CD4-positive, alpha-beta T cell (primary cell): ENCODE measurements around the gene FLYWCH1. TPM values are rescaled to one million over a fixed set of nuclear protein-coding genes. Genes with fewer than 3 reads are reported as not detected.
A peak's percentile ranks its signal among the peaks of the same experiment; 100 is the strongest.

Source experiments
- ATAC-seq: fragments of 200-7000 bp; cut with Tn5 transposase; one replicate; pipeline ENCODE4 v1.10.0; 2022; ENCODE audit warnings: mild to moderate bottlenecking; ENCODE audit not compliant: poor library complexity
- CTCF ChIA-PET: fragments of 350-600 bp; sonication (Branson Sonifier 250); formaldehyde crosslinking; loops from one replicate; lab custom pipeline; 2021; ENCODE audit warnings: antibody characterized with exemption, inconsistent platforms; lab: Charles Lee
- POLR2A ChIA-PET: fragments of 350-600 bp; sonication (Branson Sonifier 250); formaldehyde crosslinking; loops from one replicate; lab custom pipeline; 2021; ENCODE audit warnings: antibody characterized with exemption, inconsistent platforms; lab: Charles Lee
- DNase-seq, 14 experiments: peaks; one replicate each; pipeline ENCODE4 v3.0.0-alpha.2; 2013 to 2020; ENCODE audit warnings: mixed read lengths in 2 of 14
- H3K27ac ChIP-seq, 2 donors: one replicate each; pipeline versions ENCODE4 v1.5.1 to v1.7.0; 2013; ENCODE audit warnings: low read length in 2 of 2, low read depth in 1 of 2, mild to moderate bottlenecking in 1 of 2
- H3K27me3 ChIP-seq, 2 experiments: 1 replicate in 1 of 2; 2 replicates in 1 of 2; pipeline versions ENCODE4 v1.6.1 to v1.7.0; 2013; ENCODE audit warnings: low read length in 2 of 2, control low read depth in 1 of 2, mild to moderate bottlenecking in 1 of 2, moderate library complexity in 1 of 2; ENCODE audit not compliant: insufficient read depth in 2 of 2, control insufficient read depth in 1 of 2
- H3K36me3 ChIP-seq: one replicate; pipeline ENCODE4 v1.6.1; 2013; ENCODE audit warnings: low read length, control low read depth; ENCODE audit not compliant: insufficient read depth
- H3K4me1 ChIP-seq: one replicate; pipeline ENCODE4 v1.6.1; 2013; ENCODE audit warnings: low read length, control low read depth; ENCODE audit not compliant: insufficient read depth
- H3K4me3 ChIP-seq: one replicate; pipeline ENCODE4 v1.5.1; 2013; ENCODE audit warnings: mild to moderate bottlenecking, low read length, moderate library complexity
- H3K9me3 ChIP-seq, 2 experiments: 1 replicate in 1 of 2; 2 replicates in 1 of 2; pipeline versions ENCODE4 v1.6.1 to v1.7.0; 2013; ENCODE audit warnings: low read length in 2 of 2, mild to moderate bottlenecking in 2 of 2, control low read depth in 1 of 2, moderate library complexity in 1 of 2; ENCODE audit not compliant: control insufficient read depth in 1 of 2, insufficient read depth in 1 of 2
- H3K27ac Mint-ChIP-seq: one replicate; pipeline ENCODE4 v1.8.0; 2020; ENCODE audit warnings: mixed read lengths
- H3K27me3 Mint-ChIP-seq: one replicate; pipeline ENCODE4 v1.8.0; 2021; ENCODE audit warnings: mixed read lengths
- H3K36me3 Mint-ChIP-seq: one replicate; pipeline ENCODE4 v1.8.0; 2021; ENCODE audit warnings: low read depth, mixed read lengths
- H3K4me1 Mint-ChIP-seq: one replicate; pipeline ENCODE4 v1.8.0; 2021; ENCODE audit warnings: low read depth, mixed read lengths
- H3K4me3 Mint-ChIP-seq: one replicate; pipeline ENCODE4 v1.8.0; 2020; ENCODE audit warnings: mild to moderate bottlenecking, mixed read lengths
- H3K9me3 Mint-ChIP-seq: one replicate; pipeline ENCODE4 v1.8.0; 2020; ENCODE audit warnings: mixed read lengths
- intact Hi-C, 2 experiments: fragments of 100-400 bp; cut with DNase I in 1 of 2; cut with micrococcal nuclease in 1 of 2; formaldehyde crosslinking; loops; one replicate each; pipeline versions ENCODE4 v1.15.1 to v1.9.0; 2023 to 2025; cut with DNase I, micrococcal nuclease
- total RNA-seq, 174 experiments: library from RNA in 2 of 174; stranded (reverse) in 2 of 174; gene quantifications; one replicate each; pipeline ENCODE4 v1.2.3 and lab custom pipeline; 2021 to 2026
- TF ChIP-seq, protein P1 (sequence below): fragments of 200-600 bp; IDR thresholded peaks from one replicate; pipeline ENCODE4 v1.8.0; 2022; ENCODE audit warnings: antibody characterized with exemption, mild to moderate bottlenecking

Gene FLYWCH1
- total RNA-seq, 2 experiments from 2014 or later, result 84.8 to 97.0 TPM

DNA sequence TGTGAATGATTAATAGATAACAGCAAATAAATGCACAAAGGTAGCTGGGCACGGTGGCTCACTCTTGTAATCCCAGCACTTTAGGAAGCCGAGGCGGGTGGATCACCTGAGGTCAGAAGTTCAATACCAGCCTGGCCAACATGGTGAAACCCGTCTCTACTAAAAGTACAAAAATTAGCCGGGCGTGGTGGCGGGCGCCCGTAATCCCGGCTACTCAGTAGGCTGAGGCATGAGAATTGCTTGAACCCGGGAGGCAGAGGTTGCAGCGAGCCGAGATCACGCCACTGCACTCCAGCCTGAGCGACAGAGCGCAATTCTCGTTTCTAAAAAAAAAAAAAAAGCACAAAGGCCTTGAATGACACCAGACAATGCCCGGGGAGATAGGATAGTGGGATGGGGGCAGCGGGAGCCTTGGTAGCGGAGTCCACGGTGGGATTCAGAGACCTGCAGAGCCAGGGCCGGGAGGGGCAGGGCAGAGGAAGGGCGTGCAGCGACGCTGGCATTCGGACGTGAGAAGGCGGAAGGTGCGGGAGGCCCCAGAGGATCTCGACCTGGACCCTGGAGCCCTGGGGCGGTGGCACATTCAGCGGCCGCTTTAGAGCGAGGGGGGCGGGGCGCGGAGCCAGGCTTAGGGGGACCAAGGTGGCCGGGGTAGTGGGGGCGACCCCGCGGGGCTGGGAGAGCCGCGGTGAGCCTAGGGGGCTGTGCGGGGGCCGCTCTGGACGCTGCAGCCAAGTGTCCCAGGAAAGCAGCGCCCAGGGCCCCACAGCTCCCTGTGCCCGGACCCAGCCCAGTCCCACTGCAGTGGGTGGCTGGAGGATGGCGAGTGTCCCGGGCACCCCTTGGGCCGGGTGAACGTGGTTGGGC, 29.7 kb upstream of the FLYWCH1 start:
- Mint-ChIP-seq H3K27me3 (no peaks in the 10 kb centered on the region), H3K4me1 (peaks cover 13% of the 10 kb centered on the region), H3K9me3 (no peaks in the 10 kb centered on the region), H3K4me3 (peak overlapping the region; percentile 93), H3K27ac (peak overlapping the region; percentile 99), H3K36me3 (peaks cover 4% of the 10 kb centered on the region)
- TF ChIP-seq, protein P1, sequence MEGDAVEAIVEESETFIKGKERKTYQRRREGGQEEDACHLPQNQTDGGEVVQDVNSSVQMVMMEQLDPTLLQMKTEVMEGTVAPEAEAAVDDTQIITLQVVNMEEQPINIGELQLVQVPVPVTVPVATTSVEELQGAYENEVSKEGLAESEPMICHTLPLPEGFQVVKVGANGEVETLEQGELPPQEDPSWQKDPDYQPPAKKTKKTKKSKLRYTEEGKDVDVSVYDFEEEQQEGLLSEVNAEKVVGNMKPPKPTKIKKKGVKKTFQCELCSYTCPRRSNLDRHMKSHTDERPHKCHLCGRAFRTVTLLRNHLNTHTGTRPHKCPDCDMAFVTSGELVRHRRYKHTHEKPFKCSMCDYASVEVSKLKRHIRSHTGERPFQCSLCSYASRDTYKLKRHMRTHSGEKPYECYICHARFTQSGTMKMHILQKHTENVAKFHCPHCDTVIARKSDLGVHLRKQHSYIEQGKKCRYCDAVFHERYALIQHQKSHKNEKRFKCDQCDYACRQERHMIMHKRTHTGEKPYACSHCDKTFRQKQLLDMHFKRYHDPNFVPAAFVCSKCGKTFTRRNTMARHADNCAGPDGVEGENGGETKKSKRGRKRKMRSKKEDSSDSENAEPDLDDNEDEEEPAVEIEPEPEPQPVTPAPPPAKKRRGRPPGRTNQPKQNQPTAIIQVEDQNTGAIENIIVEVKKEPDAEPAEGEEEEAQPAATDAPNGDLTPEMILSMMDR, result no peak
- ChIA-PET CTCF (interaction anchor here (1.0 to 2.9 kb wide), 5 partner anchors 7 to 45 kb away, joined by 4 to 19 read pairs (median 6); no protein-coding TSS in a partner anchor), POLR2A (interaction anchor here (0.6 to 3.8 kb wide), 15 partner anchors 7 to 918 kb away, joined by 3 to 60 read pairs (median 6); partner anchors contain the start of genes ABCA3, ELOB, FLYWCH1 and KCTD5)
- Histone ChIP-seq H3K27ac (peak overlapping the region; percentile 89 to 93), H3K36me3 (no peaks in the 10 kb centered on the region), H3K4me3 (peak overlapping the region; percentile 75), H3K4me1 (peaks cover 16% of the 10 kb centered on the region), H3K9me3 (peaks cover 0 to 4% of the 10 kb centered on the region in 2 experiments), H3K27me3 (no peaks in the 10 kb centered on the region)
- intact Hi-C loops, result loop anchor here (2.0 to 5.0 kb wide), 3 partner anchors 13 to 35 kb away; no protein-coding TSS in a partner anchor
- DNase-seq (peak in 10 of 14 experiments; percentile 7 to 70 (median 34)), ATAC-seq (no peak)

DNA sequence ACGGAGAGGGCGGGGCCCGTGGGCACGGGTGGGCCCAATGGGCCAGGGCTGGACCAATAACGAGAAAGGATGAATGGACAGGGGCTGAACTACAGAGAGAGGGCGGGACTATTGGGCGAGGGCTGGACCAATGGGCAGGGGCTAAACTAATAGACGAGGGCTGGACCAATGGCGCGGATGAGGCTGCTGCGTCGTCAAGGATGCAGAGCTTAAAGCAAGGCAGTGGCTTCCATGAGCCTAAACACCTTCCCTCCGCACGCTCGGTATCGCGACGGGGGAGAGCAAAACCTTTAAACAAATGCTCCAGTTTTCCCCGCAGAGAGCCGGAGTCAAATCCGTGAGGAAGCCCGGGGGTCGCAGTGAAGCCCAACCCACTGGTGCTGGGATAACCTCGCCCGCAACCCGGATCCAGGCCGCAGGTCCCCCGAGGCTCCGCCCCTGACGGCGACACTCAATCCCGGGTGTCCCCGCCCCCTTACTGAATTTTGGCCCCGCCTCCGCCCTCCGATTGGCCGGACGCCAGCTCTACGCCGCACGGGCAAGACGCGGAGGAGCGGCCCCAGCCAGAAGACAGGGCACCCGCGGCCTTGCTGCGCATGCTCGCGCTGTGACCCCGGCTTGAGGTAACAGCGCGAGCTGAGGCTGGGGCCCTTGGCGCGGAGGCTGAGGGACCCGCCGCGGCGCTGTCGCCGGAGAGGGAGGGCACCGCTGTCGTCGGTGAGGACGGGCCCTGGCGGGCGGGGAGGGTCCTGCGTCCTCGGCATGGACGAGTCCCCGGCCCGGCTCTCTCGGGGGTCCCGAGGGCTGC, 28.9 kb upstream of the FLYWCH1 start, which contains the start of gene FLYWCH2:
Gene FLYWCH2 (plus strand): TSS at position 566 of the 808 bp plus-strand sequence. CDS start 13,235 bp downstream, outside the sequence.
- intact Hi-C loops, result loop anchor here (2.0 to 5.0 kb wide), 3 partner anchors 14 to 34 kb away; no protein-coding TSS in a partner anchor
- peak within 1 kb of the TSS; percentile 93 for H3K4me3 Mint-ChIP-seq
- ChIA-PET POLR2A (interaction anchor here (0.6 to 3.8 kb wide), 26 partner anchors 8 to 1212 kb away, joined by 3 to 60 read pairs (median 4); partner anchors contain the start of genes ELOB, FLYWCH1, KCTD5 and PGP), CTCF (interaction anchor here (0.8 to 2.9 kb wide), 7 partner anchors 8 to 145 kb away, joined by 3 to 19 read pairs (median 5); no protein-coding TSS in a partner anchor)
- H3K36me3 Mint-ChIP-seq, result peaks cover 4% of the 10 kb centered on the region
- H3K9me3 ChIP-seq, result peaks cover 0 to 4% of the 10 kb centered on the region in 2 experiments
- no peaks in the 10 kb centered on the region for H3K27me3 Mint-ChIP-seq
- H3K27ac Mint-ChIP-seq, result peak within 1 kb of the TSS; percentile 99
- H3K4me1 ChIP-seq, result peaks cover 16% of the 10 kb centered on the region
- H3K4me3 ChIP-seq, result peak within 1 kb of the TSS; percentile 75
- peaks cover 13% of the 10 kb centered on the region for H3K4me1 Mint-ChIP-seq
- H3K36me3 ChIP-seq, result no peaks in the 10 kb centered on the region
- ATAC-seq (peak; percentile 86), DNase-seq (peak; percentile 98 to 100 (median 99))
- peak within 1 kb of the TSS; percentile 89 to 93 for H3K27ac ChIP-seq
- no peaks in the 10 kb centered on the region for H3K9me3 Mint-ChIP-seq
- TF ChIP-seq, protein P1, result no peak
- no peaks in the 10 kb centered on the region for H3K27me3 ChIP-seq
